GM21619 (cell line): ENCODE results near the gene GABBR2.

Experiments used
- ATAC-seq: cut with Tn5 transposase; IDR thresholded peaks from one replicate; pipeline ENCODE4 v1.9.1; 2021; ENCODE audit not compliant: unreplicated experiment

Gene GABBR2

GRCh38 chr9:98378794-98379193, 329.9 kb downstream of the GABBR2 start:
- no peak for ATAC-seq

GRCh38 chr9:98378206-98378780, 330.4 kb downstream of the GABBR2 start:
- ATAC-seq, result no peak

- ATAC-seq, result no peak
Measured at GRCh38 chr9:98375138-98375726, 333.5 kb downstream of the GABBR2 start.

- ATAC-seq, result no peak
Measured at GRCh38 chr9:98374385-98375051, 334.2 kb downstream of the GABBR2 start.

GRCh38 chr9:98373609-98374008, 335.1 kb downstream of the GABBR2 start:
- ATAC-seq, result no peak

- no peak for ATAC-seq
Measured at GRCh38 chr9:98372077-98372836, 336.5 kb downstream of the GABBR2 start.

- ATAC-seq, result no peak
Measured at GRCh38 chr9:98370976-98371315, 337.8 kb downstream of the GABBR2 start.

GRCh38 chr9:98370300-98370975, 338.3 kb downstream of the GABBR2 start:
- ATAC-seq, result no peak

GRCh38 chr9:98369896-98370295, 338.8 kb downstream of the GABBR2 start:
- ATAC-seq, result no peak

- ATAC-seq, result no peak
Measured at GRCh38 chr9:98369471-98369870, 339.3 kb downstream of the GABBR2 start.

GRCh38 chr9:98369066-98369425, 339.7 kb downstream of the GABBR2 start:
- ATAC-seq, result no peak

GRCh38 chr9:98368366-98369065, 340.2 kb downstream of the GABBR2 start:
- ATAC-seq, result no peak

- ATAC-seq, result no peak
Measured at GRCh38 chr9:98367923-98368322, 340.8 kb downstream of the GABBR2 start.

- no peak for ATAC-seq
Measured at GRCh38 chr9:98367371-98367900, 341.3 kb downstream of the GABBR2 start.

GRCh38 chr9:98365781-98366180, 343.0 kb downstream of the GABBR2 start:
- ATAC-seq, result no peak

GRCh38 chr9:98365227-98365669, 343.5 kb downstream of the GABBR2 start:
- no peak for ATAC-seq

GRCh38 chr9:98364086-98364485, 344.6 kb downstream of the GABBR2 start:
- ATAC-seq, result no peak

- no peak for ATAC-seq
Measured at GRCh38 chr9:98363644-98364043, 345.1 kb downstream of the GABBR2 start.

- no peak for ATAC-seq
Measured at GRCh38 chr9:98362624-98363252, 346.0 kb downstream of the GABBR2 start.

- ATAC-seq, result no peak
Measured at GRCh38 chr9:98361645-98362044, 347.1 kb downstream of the GABBR2 start.
